Transverse colon (tissue), 4 donors: ENCODE data around the gene BICDL2.

Experiments used
- POLR2A ChIP-seq: fragments of 450-650 bp; IDR thresholded peaks from one replicate; pipeline ENCODE4 v1.6.1; 2016; ENCODE audit warnings: antibody characterized with exemption, mild to moderate bottlenecking, moderate library complexity
- POLR2AphosphoS5 ChIP-seq, 3 donors: sonication (generic); formaldehyde crosslinking; IDR thresholded peaks; one replicate each; pipeline ENCODE4 v1.6.1; 2016; ENCODE audit warnings: antibody characterized with exemption in 3 of 3
- TF ChIP-seq, protein P1 (sequence below), 5 experiments: fragments of 200-600 bp in 3 of 5; fragments of 450-650 bp in 2 of 5; sonication (generic) in 3 of 5; IDR thresholded peaks; 1 replicate in 2 of 5; 2 replicates in 3 of 5; pipeline ENCODE4 v1.5.1; 2016 to 2017; ENCODE audit warnings: antibody characterized with exemption in 5 of 5, inconsistent platforms in 3 of 5, mild to moderate bottlenecking in 2 of 5, moderate library complexity in 1 of 5

DNA sequence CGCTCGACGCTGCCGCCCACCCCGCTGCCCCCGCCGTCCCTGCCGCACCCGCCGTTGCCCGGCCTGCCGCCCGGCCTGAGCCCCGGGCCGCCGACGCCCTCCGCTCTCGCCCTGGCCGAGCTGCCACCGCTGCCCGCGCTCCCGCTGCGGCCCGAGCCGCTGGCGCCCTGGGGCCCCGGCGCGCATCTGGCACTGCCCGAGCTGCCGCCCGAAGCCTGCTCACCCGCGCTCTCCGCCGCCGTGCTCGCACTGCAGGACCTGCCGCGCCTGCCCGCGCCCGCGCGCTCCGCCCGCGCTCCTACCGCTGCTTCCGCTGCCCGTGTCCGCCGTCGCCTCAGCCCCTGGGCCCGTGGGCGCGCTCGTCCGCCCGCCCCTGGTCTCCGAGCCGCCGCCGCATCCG lies 32.4 kb downstream of the BICDL2 start:
- TF ChIP-seq, protein P1, sequence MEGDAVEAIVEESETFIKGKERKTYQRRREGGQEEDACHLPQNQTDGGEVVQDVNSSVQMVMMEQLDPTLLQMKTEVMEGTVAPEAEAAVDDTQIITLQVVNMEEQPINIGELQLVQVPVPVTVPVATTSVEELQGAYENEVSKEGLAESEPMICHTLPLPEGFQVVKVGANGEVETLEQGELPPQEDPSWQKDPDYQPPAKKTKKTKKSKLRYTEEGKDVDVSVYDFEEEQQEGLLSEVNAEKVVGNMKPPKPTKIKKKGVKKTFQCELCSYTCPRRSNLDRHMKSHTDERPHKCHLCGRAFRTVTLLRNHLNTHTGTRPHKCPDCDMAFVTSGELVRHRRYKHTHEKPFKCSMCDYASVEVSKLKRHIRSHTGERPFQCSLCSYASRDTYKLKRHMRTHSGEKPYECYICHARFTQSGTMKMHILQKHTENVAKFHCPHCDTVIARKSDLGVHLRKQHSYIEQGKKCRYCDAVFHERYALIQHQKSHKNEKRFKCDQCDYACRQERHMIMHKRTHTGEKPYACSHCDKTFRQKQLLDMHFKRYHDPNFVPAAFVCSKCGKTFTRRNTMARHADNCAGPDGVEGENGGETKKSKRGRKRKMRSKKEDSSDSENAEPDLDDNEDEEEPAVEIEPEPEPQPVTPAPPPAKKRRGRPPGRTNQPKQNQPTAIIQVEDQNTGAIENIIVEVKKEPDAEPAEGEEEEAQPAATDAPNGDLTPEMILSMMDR (IDR thresholded peaks at IDR 0.05): no peak
- TF ChIP-seq POLR2A (no peak), POLR2AphosphoS5 (IDR thresholded peaks at IDR 0.05) (no peak)
